Astrocyte of the cerebellum (primary cell): Measurements from ENCODE around the gene BIN1.

ENCODE experiments used
- DNase-seq: peaks from one replicate; pipeline ENCODE4 v3.0.0-alpha.2; 2011; ENCODE audit warnings: low read depth
- H3K4me3 ChIP-seq: 2 replicates; pipeline ENCODE4 v1.5.1; 2011; ENCODE audit warnings: mild to moderate bottlenecking, low read depth, low read length, moderate library complexity
- in situ Hi-C: cut with HindIII; loops from 2 replicates; pipeline ENCODE4 v1.10.0; 2017; ENCODE audit warnings: low sequenced_read_pairs
- TF ChIP-seq, protein P1 (sequence below): IDR thresholded peaks from 2 replicates; pipeline ENCODE4 v1.5.1; 2012; ENCODE audit warnings: low read length, low read depth, moderate library complexity, mild to moderate bottlenecking; ENCODE audit errors: missing control alignments

Gene BIN1

DNA sequence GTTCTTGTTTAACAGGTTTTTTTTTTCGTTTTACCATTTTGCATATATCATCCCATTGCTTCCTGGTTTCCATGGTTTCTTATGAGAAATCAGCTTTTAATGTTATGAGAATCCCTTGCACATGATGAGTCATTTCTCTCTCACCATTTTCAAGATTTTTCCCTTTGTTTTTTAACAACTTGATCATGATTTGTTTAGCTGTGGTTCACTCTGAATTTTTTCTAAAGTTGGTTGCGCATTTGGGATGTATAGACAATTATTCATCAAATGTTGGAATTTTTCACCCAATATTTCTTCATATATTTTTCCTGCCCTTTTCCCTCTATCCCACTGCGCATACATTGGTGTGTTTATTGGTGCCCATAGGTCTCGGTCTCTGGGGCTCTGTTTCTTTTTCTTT is 42.4 kb upstream of the BIN1 start:
- in situ Hi-C loops = no loop called here

DNA sequence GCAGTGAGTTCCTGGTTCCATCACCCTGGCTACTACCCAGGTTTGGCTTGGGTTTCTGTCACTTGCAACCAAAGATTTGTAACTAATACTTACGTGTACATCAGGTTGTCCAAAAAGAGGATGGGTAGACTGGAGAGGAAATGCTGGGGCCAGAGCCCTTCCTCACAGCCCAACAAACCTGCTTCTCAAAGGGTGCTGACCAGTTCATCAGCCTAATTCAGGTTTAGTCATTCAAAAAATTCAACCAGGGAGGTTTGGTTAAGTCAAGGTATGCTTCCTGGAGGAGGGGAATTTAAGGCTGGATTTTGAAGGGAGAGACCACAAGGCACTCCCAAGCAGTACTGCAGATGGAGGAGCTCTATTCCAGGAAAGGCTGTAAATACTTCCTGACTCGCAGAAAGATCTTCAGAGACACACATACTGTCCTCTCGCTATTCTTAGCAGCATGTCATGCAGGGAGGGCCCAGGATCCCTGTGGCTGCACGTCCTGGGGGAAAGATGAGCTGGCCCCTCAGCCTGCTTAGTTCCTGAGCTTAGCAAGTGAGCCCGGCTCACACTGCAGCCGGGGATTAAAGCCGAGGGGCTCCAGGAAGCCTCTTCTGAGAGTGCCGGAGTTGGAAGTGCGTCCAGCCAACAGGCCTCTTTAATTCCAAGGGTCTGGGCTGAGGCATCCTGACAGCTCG is 40.0 kb upstream of the BIN1 start:
- no peak overlapping the region for H3K4me3 ChIP-seq
- in situ Hi-C loops = no loop called here
- TF ChIP-seq, protein P1, sequence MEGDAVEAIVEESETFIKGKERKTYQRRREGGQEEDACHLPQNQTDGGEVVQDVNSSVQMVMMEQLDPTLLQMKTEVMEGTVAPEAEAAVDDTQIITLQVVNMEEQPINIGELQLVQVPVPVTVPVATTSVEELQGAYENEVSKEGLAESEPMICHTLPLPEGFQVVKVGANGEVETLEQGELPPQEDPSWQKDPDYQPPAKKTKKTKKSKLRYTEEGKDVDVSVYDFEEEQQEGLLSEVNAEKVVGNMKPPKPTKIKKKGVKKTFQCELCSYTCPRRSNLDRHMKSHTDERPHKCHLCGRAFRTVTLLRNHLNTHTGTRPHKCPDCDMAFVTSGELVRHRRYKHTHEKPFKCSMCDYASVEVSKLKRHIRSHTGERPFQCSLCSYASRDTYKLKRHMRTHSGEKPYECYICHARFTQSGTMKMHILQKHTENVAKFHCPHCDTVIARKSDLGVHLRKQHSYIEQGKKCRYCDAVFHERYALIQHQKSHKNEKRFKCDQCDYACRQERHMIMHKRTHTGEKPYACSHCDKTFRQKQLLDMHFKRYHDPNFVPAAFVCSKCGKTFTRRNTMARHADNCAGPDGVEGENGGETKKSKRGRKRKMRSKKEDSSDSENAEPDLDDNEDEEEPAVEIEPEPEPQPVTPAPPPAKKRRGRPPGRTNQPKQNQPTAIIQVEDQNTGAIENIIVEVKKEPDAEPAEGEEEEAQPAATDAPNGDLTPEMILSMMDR = no peak
- DNase-seq = no peak

More for the DNA sequence above, 42.4 kb upstream of the BIN1 start:
- H3K4me3 ChIP-seq = no peak overlapping the region
- DNase-seq = peak; percentile 85
- TF ChIP-seq, protein P1 = no peak

DNA sequence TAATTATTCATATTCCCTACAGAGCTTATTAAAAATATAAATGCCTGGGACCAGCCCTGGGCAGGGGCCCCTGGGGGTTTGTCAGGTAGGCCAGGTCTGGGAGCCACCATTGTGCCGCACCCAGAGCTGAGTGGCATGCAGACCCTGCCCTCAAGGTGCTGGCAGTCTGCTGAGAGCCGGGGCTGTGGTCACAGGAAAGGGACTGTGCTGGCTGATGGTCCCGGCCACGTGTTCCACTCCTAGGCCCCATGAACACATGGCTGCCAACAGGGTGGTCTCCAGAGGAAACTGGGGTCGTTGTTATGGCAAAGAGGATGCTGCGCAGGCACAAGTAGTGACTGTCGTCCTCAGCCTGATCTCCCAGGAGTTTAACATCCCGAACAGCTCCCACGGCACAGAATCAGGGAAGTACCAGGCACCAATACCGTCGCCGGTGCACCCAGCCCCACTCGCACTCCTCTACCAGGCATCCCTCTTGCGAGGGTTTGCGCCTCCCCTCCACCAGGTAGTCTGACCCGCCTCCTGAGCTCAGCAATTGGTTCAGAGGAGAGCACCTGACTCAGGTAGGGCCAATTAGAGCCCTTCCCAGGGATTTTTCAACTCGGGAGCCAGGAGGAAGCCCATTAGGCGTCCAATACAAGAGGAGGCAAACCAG is 39.2 kb upstream of the BIN1 start:
- TF ChIP-seq, protein P1 = no peak
- H3K4me3 ChIP-seq = no peak overlapping the region
- in situ Hi-C loops = no loop called here
- no peak for DNase-seq

DNA sequence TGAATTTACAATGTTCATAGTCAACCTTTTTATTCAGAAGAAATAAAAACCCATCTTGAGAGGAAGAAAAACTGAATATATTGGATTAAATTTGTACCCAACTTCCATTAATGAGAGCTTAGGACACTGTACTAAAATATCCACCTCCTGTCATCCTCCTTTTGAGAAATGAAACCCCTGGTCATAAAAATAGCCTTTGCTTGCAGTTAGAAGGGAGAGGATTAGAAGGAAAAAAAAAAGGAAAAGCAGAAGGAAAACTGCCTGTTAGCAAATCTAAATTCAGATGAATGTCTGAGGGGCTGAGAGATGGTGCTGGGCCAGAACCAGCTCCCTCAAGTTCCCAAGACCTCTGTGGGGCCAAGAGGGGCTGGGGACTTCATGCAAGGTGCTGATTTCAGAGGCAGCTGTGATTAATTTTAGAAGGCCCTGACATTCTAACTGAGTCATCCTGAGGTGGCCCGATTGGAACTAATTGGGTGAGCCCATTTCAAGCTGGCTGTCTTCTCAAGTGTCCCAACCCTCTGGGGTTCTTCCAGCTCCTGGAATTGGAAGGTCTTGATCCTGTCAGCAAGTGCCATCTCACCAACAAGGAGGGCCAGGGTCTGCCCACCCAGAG is 38.4 kb upstream of the BIN1 start:
- no peak for DNase-seq
- no peak overlapping the region for H3K4me3 ChIP-seq

DNA sequence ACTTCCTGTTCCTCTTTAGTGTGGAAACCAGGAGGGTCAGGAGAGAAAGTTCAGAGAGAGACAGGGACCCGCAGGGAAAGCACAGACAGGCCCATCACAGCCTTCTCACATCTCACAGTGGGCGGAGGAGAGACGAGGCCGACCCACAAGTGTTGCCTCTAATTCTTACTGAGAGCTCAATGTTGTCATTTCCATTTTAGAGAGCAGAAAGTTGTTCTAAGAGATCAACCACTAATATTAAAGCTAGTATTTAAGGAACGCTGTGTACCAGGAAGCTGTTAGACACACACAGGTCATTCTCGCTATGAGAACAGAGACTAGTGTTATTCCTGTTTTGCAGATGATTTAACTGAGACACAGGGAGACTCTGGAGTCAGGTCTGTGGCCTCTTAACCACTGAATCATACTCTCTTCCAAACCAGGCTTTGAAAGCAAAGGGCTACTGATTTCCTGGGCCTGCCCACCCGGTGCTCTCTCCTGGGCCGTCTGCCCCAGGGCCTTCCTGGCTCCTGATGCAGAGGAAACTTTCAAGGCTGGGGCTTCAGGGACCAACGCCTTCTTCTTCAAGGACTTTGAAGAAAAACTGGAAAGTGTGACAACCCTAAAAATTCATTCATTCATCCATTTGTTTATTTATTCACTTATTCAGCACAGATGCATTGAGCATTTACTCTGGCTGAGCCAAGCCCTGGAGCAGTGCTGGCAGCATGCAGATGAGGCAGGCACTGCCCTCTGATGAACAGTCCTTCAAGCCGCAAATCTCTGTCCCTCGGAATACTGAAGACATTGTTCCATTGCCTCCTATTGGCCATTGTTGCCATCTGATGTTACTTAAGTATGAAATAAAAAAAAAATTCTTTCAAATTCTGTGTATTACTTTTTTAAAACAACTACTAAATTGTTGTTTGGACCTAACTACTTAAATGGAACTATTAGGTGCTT is 37.2 kb upstream of the BIN1 start:
- H3K4me3 ChIP-seq = no peak overlapping the region
- in situ Hi-C loops = no loop called here
- TF ChIP-seq, protein P1 = no peak
- DNase-seq = no peak

More for the DNA sequence above, 38.4 kb upstream of the BIN1 start:
- in situ Hi-C loops = no loop called here
- TF ChIP-seq, protein P1 = no peak
